IMR-90 (cell line): ENCODE results near the gene MAPK8IP3.

Source experiments
- BHLHE40 ChIP-seq: fragments of 150-350 bp; IDR thresholded peaks from 2 replicates; pipeline ENCODE4 v1.6.1; 2016; ENCODE audit warnings: mild to moderate bottlenecking, low read depth, low read length
- CEBPB ChIP-seq: IDR thresholded peaks from 2 replicates; pipeline ENCODE4 v1.6.1; 2012; ENCODE audit warnings: low read depth, low read length, improper control_type of control experiment
- CHD1 ChIP-seq: IDR thresholded peaks from 2 replicates; pipeline ENCODE4 v1.6.1; 2012; ENCODE audit warnings: low read depth, low read length, improper control_type of control experiment
- CTCF ChIP-seq: conservative IDR thresholded peaks from 2 replicates; pipeline ENCODE4 v1.5.1; 2012; ENCODE audit warnings: mild to moderate bottlenecking, low read depth, low read length, improper control_type of control experiment
- ELK1 ChIP-seq: fragments of 150-350 bp; IDR thresholded peaks from 2 replicates; pipeline ENCODE4 v1.6.1; 2016; ENCODE audit warnings: low read depth, mild to moderate bottlenecking, low read length, moderate library complexity, borderline replicate concordance
- FOS ChIP-seq: fragments of 150-350 bp; IDR thresholded peaks from 2 replicates; pipeline ENCODE4 v1.6.1; 2016; ENCODE audit warnings: low read depth, low read length
- MAFK ChIP-seq: IDR thresholded peaks from 2 replicates; pipeline ENCODE4 v1.6.1; 2012; ENCODE audit warnings: low read depth, low read length, improper control_type of control experiment
- MXI1 ChIP-seq: IDR thresholded peaks from 2 replicates; pipeline ENCODE4 v1.6.1; 2012; ENCODE audit warnings: low read depth, mild to moderate bottlenecking, low read length, moderate library complexity, borderline replicate concordance
- POLR2A ChIP-seq: IDR thresholded peaks from 2 replicates; pipeline ENCODE4 v1.6.1; 2012; ENCODE audit warnings: mild to moderate bottlenecking, low read depth, low read length
- RAD21 ChIP-seq: IDR thresholded peaks from 2 replicates; pipeline ENCODE4 v1.6.1; 2012; ENCODE audit warnings: low read length, improper control_type of control experiment
- USF2 ChIP-seq: fragments of 150-350 bp; IDR thresholded peaks from 2 replicates; pipeline ENCODE4 v1.6.1; 2017; ENCODE audit warnings: mild to moderate bottlenecking, antibody characterized with exemption, low read length, low read depth

GRCh38 chr16:1785846-1786170 lies 79.8 kb downstream of the MAPK8IP3 start:
- no peak for TF ChIP-seq USF2
- TF ChIP-seq CTCF, result no peak
- no peak for TF ChIP-seq MAFK
- no peak for TF ChIP-seq POLR2A
- TF ChIP-seq RAD21, result no peak
- TF ChIP-seq CHD1, result no peak
- no peak for TF ChIP-seq BHLHE40
- TF ChIP-seq FOS, result no peak
- TF ChIP-seq CEBPB, result no peak
- TF ChIP-seq ELK1, result no peak
- TF ChIP-seq MXI1, result no peak
